Activated CD8-positive, alpha-beta memory T cell treated with anti-CD3 and anti-CD28 coated beads, Interleukin-2, amount 50 U/mL, for 48 hours (primary cell): ENCODE results near the gene EVI5.

Experiments
- DNase-seq: peaks from one replicate; pipeline ENCODE4 v3.0.0-alpha.2; 2020

Gene EVI5

GRCh38 chr1:92784639-92785500 is at the start of gene EVI5:
Gene EVI5 (minus strand): TSS chr1:92785108. CDS start chr1:92736546, 48,562 bp downstream.
- peak; percentile 82 for DNase-seq

- no peak for DNase-seq
Observed at GRCh38 chr1:92834617-92835016, 49.7 kb upstream of the EVI5 start.

GRCh38 chr1:92833840-92834239 is 48.9 kb upstream of the EVI5 start:
- DNase-seq, result no peak

GRCh38 chr1:92832537-92833114 is 47.7 kb upstream of the EVI5 start:
- DNase-seq, result no peak

- peak; percentile 98 for DNase-seq
Observed at GRCh38 chr1:92831762-92832536, 47.0 kb upstream of the EVI5 start, which contains the start of gene RPL5. Gene RPL5 (plus strand): TSS chr1:92832040. CDS start chr1:92832115, 75 bp downstream.

GRCh38 chr1:92831368-92831761 is 46.5 kb upstream of the EVI5 start:
- no peak for DNase-seq

GRCh38 chr1:92826792-92827191 is 41.9 kb upstream of the EVI5 start:
- DNase-seq, result no peak

- DNase-seq, result no peak
Observed at GRCh38 chr1:92822879-92823278, 38.0 kb upstream of the EVI5 start.

GRCh38 chr1:92820551-92820950 is 35.6 kb upstream of the EVI5 start:
- DNase-seq, result no peak

- DNase-seq, result no peak
Observed at GRCh38 chr1:92820024-92820423, 35.1 kb upstream of the EVI5 start.

- DNase-seq, result no peak
Observed at GRCh38 chr1:92817986-92818764, 33.3 kb upstream of the EVI5 start.

- DNase-seq, result no peak
Observed at GRCh38 chr1:92817137-92817697, 32.3 kb upstream of the EVI5 start.

- no peak for DNase-seq
Observed at GRCh38 chr1:92816732-92817131, 31.8 kb upstream of the EVI5 start.

- DNase-seq, result no peak
Observed at GRCh38 chr1:92808381-92808780, 23.5 kb upstream of the EVI5 start.

- no peak for DNase-seq
Observed at GRCh38 chr1:92805216-92805615, 20.3 kb upstream of the EVI5 start.

- DNase-seq, result no peak
Observed at GRCh38 chr1:92804721-92805201, 19.9 kb upstream of the EVI5 start.

GRCh38 chr1:92803140-92803887 is 18.4 kb upstream of the EVI5 start:
- no peak for DNase-seq

GRCh38 chr1:92797961-92798360 is 13.1 kb upstream of the EVI5 start:
- DNase-seq, result no peak

- no peak for DNase-seq
Observed at GRCh38 chr1:92797297-92797696, 12.4 kb upstream of the EVI5 start.

GRCh38 chr1:92795166-92795565 is 10.3 kb upstream of the EVI5 start:
- DNase-seq, result no peak

GRCh38 chr1:92792340-92792782 is 7.5 kb upstream of the EVI5 start:
- no peak for DNase-seq
